ENCODE measurements around the gene SLC23A3. TPM values are rescaled to one million over a fixed set of nuclear protein-coding genes. Genes with fewer than 3 reads are reported as not detected.
A peak's percentile ranks its signal among the peaks of the same experiment; 100 is the strongest.

Gene SLC23A3
- total RNA-seq, 1 donor from 2014 or later, result 2.4 TPM

DNA sequence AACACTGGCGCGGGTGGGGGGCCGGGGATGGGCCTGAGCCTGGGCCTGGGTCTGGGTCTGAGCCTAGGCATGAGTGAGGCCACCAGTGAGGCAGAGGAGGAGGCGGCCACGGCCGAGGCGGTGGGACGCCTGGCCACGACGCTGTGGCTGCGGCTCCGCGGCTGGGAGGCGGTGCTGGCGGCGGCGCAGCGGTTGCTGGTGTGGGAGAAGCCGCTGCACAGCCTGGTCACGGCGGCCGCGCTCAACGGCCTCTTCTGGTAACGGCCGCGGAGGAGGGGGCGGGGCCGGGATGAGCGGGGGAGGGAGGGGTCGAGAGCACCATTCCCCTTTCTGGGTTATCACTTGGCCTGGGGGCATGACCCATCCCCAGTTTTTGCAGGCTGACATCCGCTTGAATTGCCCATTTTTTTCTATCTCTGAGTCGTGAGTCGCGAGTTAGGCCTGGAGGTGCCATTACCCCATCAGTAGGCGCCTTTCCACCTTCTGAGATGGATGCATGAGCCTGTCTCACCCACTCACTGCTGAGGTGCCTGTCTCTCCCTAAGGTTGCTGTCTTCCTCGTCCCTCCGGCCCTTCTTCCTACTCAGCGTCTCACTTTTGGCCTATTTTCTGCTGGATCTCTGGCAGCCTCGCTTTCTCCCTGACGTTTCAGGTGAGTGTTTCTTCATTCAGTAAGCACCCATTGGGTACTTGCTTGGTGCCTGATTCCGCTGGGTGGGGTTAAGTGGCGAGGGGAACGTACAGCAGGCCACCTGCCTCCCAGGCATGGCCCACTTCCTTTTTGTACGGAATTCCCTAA is 8.7 kb upstream of the SLC23A3 start:
- no peak for DNase-seq (ENCODE audit: low spot score)
- Mint-ChIP-seq H3K27ac (ENCODE audit: unreplicated experiment) (peak overlapping the region; percentile 71), H3K27me3 (ENCODE audit: low read depth) (no peaks in the 10 kb centered on the region), H3K36me3 (ENCODE audit: low read depth) (peaks cover 29% of the 10 kb centered on the region), H3K4me3 (ENCODE audit: unreplicated experiment) (peak overlapping the region; percentile 87), H3K9me3 (ENCODE audit: low read depth) (no peaks in the 10 kb centered on the region), H3K4me1 (ENCODE audit: low read depth) (peaks cover 34% of the 10 kb centered on the region)
- TF ChIP-seq, protein P1, sequence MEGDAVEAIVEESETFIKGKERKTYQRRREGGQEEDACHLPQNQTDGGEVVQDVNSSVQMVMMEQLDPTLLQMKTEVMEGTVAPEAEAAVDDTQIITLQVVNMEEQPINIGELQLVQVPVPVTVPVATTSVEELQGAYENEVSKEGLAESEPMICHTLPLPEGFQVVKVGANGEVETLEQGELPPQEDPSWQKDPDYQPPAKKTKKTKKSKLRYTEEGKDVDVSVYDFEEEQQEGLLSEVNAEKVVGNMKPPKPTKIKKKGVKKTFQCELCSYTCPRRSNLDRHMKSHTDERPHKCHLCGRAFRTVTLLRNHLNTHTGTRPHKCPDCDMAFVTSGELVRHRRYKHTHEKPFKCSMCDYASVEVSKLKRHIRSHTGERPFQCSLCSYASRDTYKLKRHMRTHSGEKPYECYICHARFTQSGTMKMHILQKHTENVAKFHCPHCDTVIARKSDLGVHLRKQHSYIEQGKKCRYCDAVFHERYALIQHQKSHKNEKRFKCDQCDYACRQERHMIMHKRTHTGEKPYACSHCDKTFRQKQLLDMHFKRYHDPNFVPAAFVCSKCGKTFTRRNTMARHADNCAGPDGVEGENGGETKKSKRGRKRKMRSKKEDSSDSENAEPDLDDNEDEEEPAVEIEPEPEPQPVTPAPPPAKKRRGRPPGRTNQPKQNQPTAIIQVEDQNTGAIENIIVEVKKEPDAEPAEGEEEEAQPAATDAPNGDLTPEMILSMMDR (IDR thresholded peaks at IDR 0.05), result peak; percentile 54

DNA sequence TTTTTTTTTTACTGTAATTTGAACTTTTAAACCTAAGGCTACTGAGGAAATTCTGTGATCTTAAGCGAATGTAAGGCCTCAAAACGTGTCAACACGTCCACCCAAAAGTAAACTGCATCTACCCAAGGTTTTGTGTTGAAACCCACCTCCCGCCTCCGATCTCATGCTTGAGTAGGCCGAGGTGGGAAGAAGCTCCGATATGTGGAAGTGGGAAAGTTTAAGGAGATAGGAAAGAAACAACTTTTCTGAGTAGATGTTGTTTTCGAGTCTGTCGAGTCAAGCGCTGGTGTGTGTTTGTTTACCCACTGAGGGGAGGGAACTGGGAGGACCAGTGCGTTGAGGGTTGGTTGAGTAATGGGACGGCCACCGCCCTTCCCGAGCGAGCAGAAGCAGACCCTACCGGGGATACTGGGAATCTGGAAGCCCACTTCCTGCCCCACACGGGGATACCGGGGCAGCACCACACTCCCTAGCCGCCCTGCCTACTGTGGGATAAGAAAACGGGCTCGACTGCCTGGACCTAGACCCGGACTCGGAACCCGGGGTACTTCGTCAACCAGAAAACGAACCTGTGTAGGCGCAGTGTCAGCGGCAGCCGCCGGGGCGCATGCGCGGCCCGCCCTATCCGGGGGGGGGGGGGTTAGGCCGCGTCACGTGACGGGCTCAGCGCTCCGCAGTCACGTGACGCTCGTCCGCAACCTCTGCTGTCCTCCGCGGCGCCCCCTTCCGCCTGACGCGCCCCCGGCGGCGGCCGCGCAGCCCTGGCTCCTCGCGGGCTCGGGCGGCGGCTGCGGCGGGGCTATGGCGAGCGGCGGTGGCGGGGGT is 7.9 kb upstream of the SLC23A3 start, which contains the start of gene RETREG2:
Gene RETREG2 (plus strand): TSS at position 724 of the 825 bp plus-strand sequence. CDS start 78 bp downstream, at position 802.
- Mint-ChIP-seq H3K27me3 (ENCODE audit: low read depth) (no peaks in the 10 kb centered on the region), H3K9me3 (ENCODE audit: low read depth) (no peaks in the 10 kb centered on the region), H3K36me3 (ENCODE audit: low read depth) (peaks cover 23% of the 10 kb centered on the region), H3K27ac (ENCODE audit: unreplicated experiment) (peak within 1 kb of the TSS; percentile 99), H3K4me1 (ENCODE audit: low read depth) (peaks cover 34% of the 10 kb centered on the region), H3K4me3 (ENCODE audit: unreplicated experiment) (peak within 1 kb of the TSS; percentile 96)
- TF ChIP-seq, protein P1 (IDR thresholded peaks at IDR 0.05), result peak; percentile 72
- DNase-seq (ENCODE audit: low spot score), result no peak

- Mint-ChIP-seq H3K36me3 (ENCODE audit: low read depth) (peaks cover 23% of the 10 kb centered on the region), H3K4me3 (ENCODE audit: unreplicated experiment) (peak within 1 kb of the TSS; percentile 96), H3K9me3 (ENCODE audit: low read depth) (no peaks in the 10 kb centered on the region), H3K27ac (ENCODE audit: unreplicated experiment) (peak within 1 kb of the TSS; percentile 99), H3K4me1 (ENCODE audit: low read depth) (peaks cover 34% of the 10 kb centered on the region), H3K27me3 (ENCODE audit: low read depth) (no peaks in the 10 kb centered on the region)
- no peak for DNase-seq (ENCODE audit: low spot score)
- TF ChIP-seq, protein P1 (IDR thresholded peaks at IDR 0.05), result peak; percentile 51
Measured at GRCh38 chr2:219176818-219177551, 7.2 kb upstream of the SLC23A3 start, which contains the start of gene CNPPD1. Gene CNPPD1 (minus strand): TSS chr2:219176925. CDS start chr2:219176828, 97 bp downstream.

GRCh38 chr2:219175928-219176817 is 6.3 kb upstream of the SLC23A3 start:
- peaks cover 41% of the 10 kb centered on the region for H3K4me1 Mint-ChIP-seq (ENCODE audit: low read depth)
- TF ChIP-seq, protein P1 (IDR thresholded peaks at IDR 0.05), result peak; percentile 63
- H3K27me3 Mint-ChIP-seq (ENCODE audit: low read depth), result no peaks in the 10 kb centered on the region
- H3K9me3 Mint-ChIP-seq (ENCODE audit: low read depth), result no peaks in the 10 kb centered on the region
- H3K4me3 Mint-ChIP-seq (ENCODE audit: unreplicated experiment), result peak overlapping the region; percentile 96
- H3K27ac Mint-ChIP-seq (ENCODE audit: unreplicated experiment), result peak overlapping the region; percentile 79
- peaks cover 15% of the 10 kb centered on the region for H3K36me3 Mint-ChIP-seq (ENCODE audit: low read depth)
- DNase-seq (ENCODE audit: low spot score), result no peak
